Measurements from ENCODE around the gene ANTXRL. TPM values are rescaled to one million over a fixed set of nuclear protein-coding genes. Genes with fewer than 3 reads are reported as not detected.
A peak's percentile ranks its signal among the peaks of the same experiment; 100 is the strongest.

ANTXRL gene
- total and polyA plus RNA-seq, 4 donors: 0.06 TPM; not detected in 3

DNA sequence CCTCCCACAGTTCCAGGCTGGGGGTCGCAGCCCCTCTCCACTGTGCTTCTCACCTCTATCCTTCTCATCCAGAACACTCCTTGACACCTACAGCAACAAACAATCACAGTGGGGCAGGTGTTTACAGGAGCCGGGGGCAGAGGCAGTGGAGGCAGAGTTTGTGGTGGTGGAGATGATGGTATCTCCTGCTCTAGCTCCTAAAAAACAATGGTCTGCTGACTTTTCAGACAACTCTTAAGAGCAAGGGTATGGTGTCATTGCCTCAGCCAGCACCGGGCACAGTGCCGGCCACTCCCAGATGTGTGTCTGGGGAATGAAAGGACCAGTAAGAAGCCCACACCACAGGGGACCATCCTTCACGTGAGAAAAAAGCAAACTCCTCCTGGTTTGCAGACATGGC lies 36.3 kb upstream of the ANTXRL start:
- no peak overlapping the region for H3K9ac ChIP-seq (ENCODE audit: low read depth in 1 of 2, low read length in 2 of 2)
- 85% methylated on average over 5 of the region's 5 CpGs for WGBS
- H3K4me3 ChIP-seq (ENCODE audit: low read depth in 1 of 3, low read length in 3 of 3): no peak overlapping the region
- no peak for TF ChIP-seq HNF4A (conservative IDR thresholded peaks at IDR 0.05)
- no peak for TF ChIP-seq SP1 (IDR thresholded peaks at IDR 0.05)
- TF ChIP-seq GABPA (IDR thresholded peaks at IDR 0.05 in 1 of 2, conservative IDR thresholded peaks at IDR 0.05 in 1 of 2): no peak
- TF ChIP-seq FOXA2 (IDR thresholded peaks at IDR 0.05): no peak
- TF ChIP-seq EGR1 (IDR thresholded peaks at IDR 0.05; ENCODE audit: low read depth in 2 of 2): no peak
- TF ChIP-seq, protein P1, sequence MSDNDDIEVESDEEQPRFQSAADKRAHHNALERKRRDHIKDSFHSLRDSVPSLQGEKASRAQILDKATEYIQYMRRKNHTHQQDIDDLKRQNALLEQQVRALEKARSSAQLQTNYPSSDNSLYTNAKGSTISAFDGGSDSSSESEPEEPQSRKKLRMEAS (IDR thresholded peaks at IDR 0.05): no peak
- no peak for TF ChIP-seq RAD21 (IDR thresholded peaks at IDR 0.05)
- no peak for TF ChIP-seq YY1 (IDR thresholded peaks at IDR 0.05)
- no peak for TF ChIP-seq RXRA (IDR thresholded peaks at IDR 0.05)
- no peak for TF ChIP-seq NR2F2 (IDR thresholded peaks at IDR 0.05)
- no peak for TF ChIP-seq HNF4G (IDR thresholded peaks at IDR 0.05)
- TF ChIP-seq, protein P2, sequence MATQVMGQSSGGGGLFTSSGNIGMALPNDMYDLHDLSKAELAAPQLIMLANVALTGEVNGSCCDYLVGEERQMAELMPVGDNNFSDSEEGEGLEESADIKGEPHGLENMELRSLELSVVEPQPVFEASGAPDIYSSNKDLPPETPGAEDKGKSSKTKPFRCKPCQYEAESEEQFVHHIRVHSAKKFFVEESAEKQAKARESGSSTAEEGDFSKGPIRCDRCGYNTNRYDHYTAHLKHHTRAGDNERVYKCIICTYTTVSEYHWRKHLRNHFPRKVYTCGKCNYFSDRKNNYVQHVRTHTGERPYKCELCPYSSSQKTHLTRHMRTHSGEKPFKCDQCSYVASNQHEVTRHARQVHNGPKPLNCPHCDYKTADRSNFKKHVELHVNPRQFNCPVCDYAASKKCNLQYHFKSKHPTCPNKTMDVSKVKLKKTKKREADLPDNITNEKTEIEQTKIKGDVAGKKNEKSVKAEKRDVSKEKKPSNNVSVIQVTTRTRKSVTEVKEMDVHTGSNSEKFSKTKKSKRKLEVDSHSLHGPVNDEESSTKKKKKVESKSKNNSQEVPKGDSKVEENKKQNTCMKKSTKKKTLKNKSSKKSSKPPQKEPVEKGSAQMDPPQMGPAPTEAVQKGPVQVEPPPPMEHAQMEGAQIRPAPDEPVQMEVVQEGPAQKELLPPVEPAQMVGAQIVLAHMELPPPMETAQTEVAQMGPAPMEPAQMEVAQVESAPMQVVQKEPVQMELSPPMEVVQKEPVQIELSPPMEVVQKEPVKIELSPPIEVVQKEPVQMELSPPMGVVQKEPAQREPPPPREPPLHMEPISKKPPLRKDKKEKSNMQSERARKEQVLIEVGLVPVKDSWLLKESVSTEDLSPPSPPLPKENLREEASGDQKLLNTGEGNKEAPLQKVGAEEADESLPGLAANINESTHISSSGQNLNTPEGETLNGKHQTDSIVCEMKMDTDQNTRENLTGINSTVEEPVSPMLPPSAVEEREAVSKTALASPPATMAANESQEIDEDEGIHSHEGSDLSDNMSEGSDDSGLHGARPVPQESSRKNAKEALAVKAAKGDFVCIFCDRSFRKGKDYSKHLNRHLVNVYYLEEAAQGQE (IDR thresholded peaks at IDR 0.05): no peak
- TF ChIP-seq, protein P3, sequence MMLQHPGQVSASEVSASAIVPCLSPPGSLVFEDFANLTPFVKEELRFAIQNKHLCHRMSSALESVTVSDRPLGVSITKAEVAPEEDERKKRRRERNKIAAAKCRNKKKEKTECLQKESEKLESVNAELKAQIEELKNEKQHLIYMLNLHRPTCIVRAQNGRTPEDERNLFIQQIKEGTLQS (IDR thresholded peaks at IDR 0.05): no peak
- no peak for TF ChIP-seq JUND (IDR thresholded peaks at IDR 0.05)
- TF ChIP-seq FOXA1 (IDR thresholded peaks at IDR 0.05): no peak
- TF ChIP-seq, protein P4, sequence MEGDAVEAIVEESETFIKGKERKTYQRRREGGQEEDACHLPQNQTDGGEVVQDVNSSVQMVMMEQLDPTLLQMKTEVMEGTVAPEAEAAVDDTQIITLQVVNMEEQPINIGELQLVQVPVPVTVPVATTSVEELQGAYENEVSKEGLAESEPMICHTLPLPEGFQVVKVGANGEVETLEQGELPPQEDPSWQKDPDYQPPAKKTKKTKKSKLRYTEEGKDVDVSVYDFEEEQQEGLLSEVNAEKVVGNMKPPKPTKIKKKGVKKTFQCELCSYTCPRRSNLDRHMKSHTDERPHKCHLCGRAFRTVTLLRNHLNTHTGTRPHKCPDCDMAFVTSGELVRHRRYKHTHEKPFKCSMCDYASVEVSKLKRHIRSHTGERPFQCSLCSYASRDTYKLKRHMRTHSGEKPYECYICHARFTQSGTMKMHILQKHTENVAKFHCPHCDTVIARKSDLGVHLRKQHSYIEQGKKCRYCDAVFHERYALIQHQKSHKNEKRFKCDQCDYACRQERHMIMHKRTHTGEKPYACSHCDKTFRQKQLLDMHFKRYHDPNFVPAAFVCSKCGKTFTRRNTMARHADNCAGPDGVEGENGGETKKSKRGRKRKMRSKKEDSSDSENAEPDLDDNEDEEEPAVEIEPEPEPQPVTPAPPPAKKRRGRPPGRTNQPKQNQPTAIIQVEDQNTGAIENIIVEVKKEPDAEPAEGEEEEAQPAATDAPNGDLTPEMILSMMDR (IDR thresholded peaks at IDR 0.05; ENCODE audit: low read depth, low read length, missing input control): no peak
- no peak for TF ChIP-seq TAF1 (conservative IDR thresholded peaks at IDR 0.05)
- H3K4me1 ChIP-seq (ENCODE audit: control insufficient read depth in 4 of 4, insufficient read depth in 4 of 4, low read length in 3 of 4): no peaks in the 10 kb centered on the region
- no peaks in the 10 kb centered on the region for H3K27me3 ChIP-seq (ENCODE audit: control insufficient read depth in 4 of 4, insufficient read depth in 4 of 4, low read length in 3 of 4)
- no peak overlapping the region for H3K27ac ChIP-seq (ENCODE audit: low read depth in 1 of 2, low read length in 2 of 2)
- H3K36me3 ChIP-seq (ENCODE audit: control insufficient read depth in 4 of 4, insufficient read depth in 3 of 4, low read depth in 1 of 4, low read length in 3 of 4): no peaks in the 10 kb centered on the region
- no peaks in the 10 kb centered on the region for H3K9me3 ChIP-seq (ENCODE audit: control insufficient read depth in 4 of 4, low read length in 3 of 4)
- peak; percentile 25 for DNase-seq (ENCODE audit: low spot score)

DNA sequence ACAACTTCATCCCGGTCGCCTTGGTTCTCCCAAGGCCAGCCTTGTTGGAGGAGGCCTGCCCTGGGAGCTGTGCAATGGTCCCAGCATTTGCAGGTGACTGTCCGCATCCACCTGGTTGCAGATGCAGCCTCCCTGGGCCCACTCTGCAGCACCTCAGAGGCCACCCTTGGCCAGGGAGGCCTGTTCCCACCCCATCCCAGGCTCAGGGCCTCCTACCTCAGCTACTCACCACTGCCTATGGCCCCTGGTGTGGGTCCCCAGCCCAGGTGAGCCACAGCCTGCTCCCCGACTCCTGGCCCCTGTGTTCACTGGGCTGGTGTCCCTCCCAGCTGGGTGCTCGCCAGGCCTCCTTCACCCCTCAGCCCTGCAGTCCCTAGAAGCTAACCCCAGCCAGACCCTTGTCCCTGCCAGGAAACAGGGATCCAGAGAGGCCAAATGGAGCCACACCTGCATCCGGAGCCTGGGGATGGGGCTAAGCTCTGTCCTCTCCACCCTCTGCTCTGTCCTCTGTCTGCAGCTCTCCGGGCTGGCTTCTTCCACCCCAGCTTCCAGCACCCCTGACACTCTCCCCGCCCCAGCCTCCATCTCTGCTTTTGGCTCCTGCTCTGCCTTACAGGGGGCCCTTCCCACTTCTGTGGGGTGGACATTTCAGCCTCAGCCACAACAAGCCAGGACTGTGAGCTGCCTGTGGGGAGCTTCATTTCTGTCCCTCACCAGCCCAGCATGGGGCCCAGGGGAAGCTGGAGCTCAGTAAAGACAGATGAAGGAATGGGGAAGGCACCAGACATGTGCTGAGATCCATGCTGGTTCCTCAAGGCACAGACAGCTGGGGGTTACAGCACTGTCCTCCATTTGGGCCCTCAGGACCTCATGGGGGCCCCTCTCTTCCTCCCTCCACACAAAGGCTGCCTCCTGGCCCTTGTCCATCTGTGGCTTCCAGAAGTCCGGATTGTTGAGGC lies 35.6 kb upstream of the ANTXRL start:
- WGBS: 84% methylated on average over 9 of the region's 9 CpGs
- no peak overlapping the region for H3K27ac ChIP-seq (ENCODE audit: low read depth in 1 of 2, low read length in 2 of 2)
- DNase-seq (ENCODE audit: low spot score): peak; percentile 29
- TF ChIP-seq, protein P3 (IDR thresholded peaks at IDR 0.05): no peak
- TF ChIP-seq, protein P2 (IDR thresholded peaks at IDR 0.05): no peak
- TF ChIP-seq GABPA (IDR thresholded peaks at IDR 0.05 in 1 of 2, conservative IDR thresholded peaks at IDR 0.05 in 1 of 2) (no peak), NR2F2 (IDR thresholded peaks at IDR 0.05) (no peak), RAD21 (IDR thresholded peaks at IDR 0.05) (no peak)
- TF ChIP-seq, protein P5, sequence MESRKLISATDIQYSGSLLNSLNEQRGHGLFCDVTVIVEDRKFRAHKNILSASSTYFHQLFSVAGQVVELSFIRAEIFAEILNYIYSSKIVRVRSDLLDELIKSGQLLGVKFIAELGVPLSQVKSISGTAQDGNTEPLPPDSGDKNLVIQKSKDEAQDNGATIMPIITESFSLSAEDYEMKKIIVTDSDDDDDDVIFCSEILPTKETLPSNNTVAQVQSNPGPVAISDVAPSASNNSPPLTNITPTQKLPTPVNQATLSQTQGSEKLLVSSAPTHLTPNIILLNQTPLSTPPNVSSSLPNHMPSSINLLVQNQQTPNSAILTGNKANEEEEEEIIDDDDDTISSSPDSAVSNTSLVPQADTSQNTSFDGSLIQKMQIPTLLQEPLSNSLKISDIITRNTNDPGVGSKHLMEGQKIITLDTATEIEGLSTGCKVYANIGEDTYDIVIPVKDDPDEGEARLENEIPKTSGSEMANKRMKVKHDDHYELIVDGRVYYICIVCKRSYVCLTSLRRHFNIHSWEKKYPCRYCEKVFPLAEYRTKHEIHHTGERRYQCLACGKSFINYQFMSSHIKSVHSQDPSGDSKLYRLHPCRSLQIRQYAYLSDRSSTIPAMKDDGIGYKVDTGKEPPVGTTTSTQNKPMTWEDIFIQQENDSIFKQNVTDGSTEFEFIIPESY (IDR thresholded peaks at IDR 0.05): no peak

More for the DNA sequence above, 35.6 kb upstream of the ANTXRL start:
- Histone ChIP-seq H3K4me3 (ENCODE audit: low read depth in 1 of 3, low read length in 3 of 3) (no peak overlapping the region), H3K27me3 (ENCODE audit: control insufficient read depth in 4 of 4, insufficient read depth in 4 of 4, low read length in 3 of 4) (no peaks in the 10 kb centered on the region), H3K9ac (ENCODE audit: low read depth in 1 of 2, low read length in 2 of 2) (no peak overlapping the region), H3K4me1 (ENCODE audit: control insufficient read depth in 4 of 4, insufficient read depth in 4 of 4, low read length in 3 of 4) (peaks cover 0 to 2% (median under 1%) of the 10 kb centered on the region in 4 donors), H3K9me3 (ENCODE audit: control insufficient read depth in 4 of 4, low read length in 3 of 4) (no peaks in the 10 kb centered on the region), H3K36me3 (ENCODE audit: control insufficient read depth in 4 of 4, insufficient read depth in 3 of 4, low read depth in 1 of 4, low read length in 3 of 4) (no peaks in the 10 kb centered on the region)
